HepG2 (cell line): Measurements from ENCODE around the gene CYB5B. TPM values are rescaled to one million over a fixed set of nuclear protein-coding genes. Genes with fewer than 3 reads are reported as not detected.

ENCODE experiments used
- BRCA1 ChIP-seq: sonication (generic); formaldehyde crosslinking; IDR thresholded peaks from 2 replicates; pipeline ENCODE4 v1.4.0; 2020; ENCODE audit warnings: missing genetic modification reagents
- ESRRA ChIP-seq: sonication (generic); formaldehyde crosslinking; IDR thresholded peaks from 2 replicates; pipeline ENCODE4 v1.5.1; 2020; ENCODE audit warnings: mild to moderate bottlenecking, low read depth, missing genetic modification reagents
- ETV6 ChIP-seq: sonication (generic); formaldehyde crosslinking; conservative IDR thresholded peaks from 2 replicates; pipeline ENCODE4 v1.4.0; 2020; ENCODE audit warnings: missing genetic modification reagents
- FOXO1 ChIP-seq: sonication (generic); formaldehyde crosslinking; IDR thresholded peaks from 2 replicates; pipeline ENCODE4 v1.4.0; 2020; ENCODE audit warnings: missing genetic modification reagents
- HCFC1 ChIP-seq: fragments of 150-350 bp; IDR thresholded peaks from 2 replicates; pipeline ENCODE4 v1.6.1; 2014; ENCODE audit warnings: low read depth, low read length
- NBN ChIP-seq: fragments of 450-650 bp; conservative IDR thresholded peaks from 2 replicates; pipeline ENCODE4 v1.6.1; 2017
- SAP130 ChIP-seq: IDR thresholded peaks from 2 replicates; pipeline ENCODE4 v1.6.1; 2016; ENCODE audit warnings: low read depth
- TAF1 ChIP-seq: sonication (generic); formaldehyde crosslinking; IDR thresholded peaks from 2 replicates; pipeline ENCODE4 v1.4.0; 2020; ENCODE audit warnings: missing genetic modification reagents
- ZBTB3 ChIP-seq: sonication (generic); formaldehyde crosslinking; IDR thresholded peaks from 2 replicates; pipeline ENCODE4 v1.4.0; 2020; ENCODE audit warnings: low read depth, mild to moderate bottlenecking, moderate library complexity, missing genetic modification reagents, borderline replicate concordance
- ZEB1 ChIP-seq: IDR thresholded peaks from 2 replicates; pipeline ENCODE4 v1.6.1; 2012; ENCODE audit warnings: mild to moderate bottlenecking, low read depth, inconsistent platforms; ENCODE audit not compliant: insufficient replicate concordance
- ZFP37 ChIP-seq: sonication (generic); formaldehyde crosslinking; IDR thresholded peaks from 2 replicates; pipeline ENCODE4 v1.4.0; 2020; ENCODE audit warnings: missing genetic modification reagents, borderline replicate concordance
- ZNF143 ChIP-seq: sonication (generic); formaldehyde crosslinking; IDR thresholded peaks from 2 replicates; pipeline ENCODE4 v1.4.0; 2020; ENCODE audit warnings: missing genetic modification reagents
- ZNF382 ChIP-seq: sonication (generic); formaldehyde crosslinking; IDR thresholded peaks from 2 replicates; pipeline ENCODE4 v1.5.0; 2020; ENCODE audit warnings: missing genetic modification reagents, mild to moderate bottlenecking, borderline replicate concordance
- ZNF484 ChIP-seq: sonication (generic); formaldehyde crosslinking; IDR thresholded peaks from 2 replicates; pipeline ENCODE4 v1.5.1; 2020; ENCODE audit warnings: mild to moderate bottlenecking, low read depth, missing genetic modification reagents, borderline replicate concordance
- ZNF619 ChIP-seq: sonication (generic); formaldehyde crosslinking; IDR thresholded peaks from 2 replicates; pipeline ENCODE4 v1.4.0; 2020; ENCODE audit warnings: mild to moderate bottlenecking, missing genetic modification reagents
- ZNF790 ChIP-seq: sonication (generic); formaldehyde crosslinking; IDR thresholded peaks from 2 replicates; pipeline ENCODE4 v1.8.0; 2022; ENCODE audit warnings: missing genetic modification reagents, mild to moderate bottlenecking, borderline replicate concordance
- polyA plus RNA-seq, 8 experiments: library from polyadenylated mRNA; depleted of rRNA in 3 of 8; stranded (reverse) in 7 of 8; unstranded in 1 of 8; fragments of >200 nt; fragmentation: Illumina TruSeq in 4 of 8; extraction: Trizol in 4 of 8; gene quantifications; 2 replicates each; pipeline versions ENCODE4 v1.2.1 to v1.2.3, GENCODE V29; 2011 to 2016; ENCODE audit warnings: low read depth in 4 of 8, missing spikeins in 1 of 8, mixed read lengths in 1 of 8; ENCODE audit not compliant: insufficient read depth in 1 of 8
- total RNA-seq, 5 experiments: library from RNA; depleted of rRNA; stranded (reverse); fragments of >200 nt; fragmentation: Illumina TruSeq; extraction: Trizol; gene quantifications; 2 replicates each; pipeline ENCODE4 v1.2.3, GENCODE V29; 2016; ENCODE audit warnings: low read depth in 1 of 5
- TF ChIP-seq, protein P1 (sequence below): sonication (generic); formaldehyde crosslinking; IDR thresholded peaks from 2 replicates; pipeline ENCODE4 v1.4.0; 2020; ENCODE audit warnings: mild to moderate bottlenecking, missing genetic modification reagents, borderline replicate concordance
- TF ChIP-seq, protein P2 (sequence below): sonication (generic); formaldehyde crosslinking; IDR thresholded peaks from 2 replicates; pipeline ENCODE4 v1.4.0; 2020; ENCODE audit warnings: missing genetic modification reagents, borderline replicate concordance
- TF ChIP-seq, protein P3 (sequence below): sonication (generic); formaldehyde crosslinking; IDR thresholded peaks from 2 replicates; pipeline ENCODE4 v1.4.0; 2020; ENCODE audit warnings: mild to moderate bottlenecking, missing genetic modification reagents
- TF ChIP-seq, protein P4 (sequence below), 2 experiments: sonication (generic) in 1 of 2; formaldehyde crosslinking in 1 of 2; IDR thresholded peaks; 2 replicates each; pipeline versions ENCODE4 v1.4.0 to v1.6.1; 2018 to 2020; ENCODE audit warnings: missing genetic modification reagents in 2 of 2, borderline replicate concordance in 1 of 2, low read depth in 1 of 2, mild to moderate bottlenecking in 1 of 2, missing biosample characterization in 1 of 2

CYB5B gene
- total and polyA plus RNA-seq, 2 of the 13 experiments (the other 11 are each of a cell fraction or from before 2014, with no cell fraction given): 234 to 432 TPM

DNA sequence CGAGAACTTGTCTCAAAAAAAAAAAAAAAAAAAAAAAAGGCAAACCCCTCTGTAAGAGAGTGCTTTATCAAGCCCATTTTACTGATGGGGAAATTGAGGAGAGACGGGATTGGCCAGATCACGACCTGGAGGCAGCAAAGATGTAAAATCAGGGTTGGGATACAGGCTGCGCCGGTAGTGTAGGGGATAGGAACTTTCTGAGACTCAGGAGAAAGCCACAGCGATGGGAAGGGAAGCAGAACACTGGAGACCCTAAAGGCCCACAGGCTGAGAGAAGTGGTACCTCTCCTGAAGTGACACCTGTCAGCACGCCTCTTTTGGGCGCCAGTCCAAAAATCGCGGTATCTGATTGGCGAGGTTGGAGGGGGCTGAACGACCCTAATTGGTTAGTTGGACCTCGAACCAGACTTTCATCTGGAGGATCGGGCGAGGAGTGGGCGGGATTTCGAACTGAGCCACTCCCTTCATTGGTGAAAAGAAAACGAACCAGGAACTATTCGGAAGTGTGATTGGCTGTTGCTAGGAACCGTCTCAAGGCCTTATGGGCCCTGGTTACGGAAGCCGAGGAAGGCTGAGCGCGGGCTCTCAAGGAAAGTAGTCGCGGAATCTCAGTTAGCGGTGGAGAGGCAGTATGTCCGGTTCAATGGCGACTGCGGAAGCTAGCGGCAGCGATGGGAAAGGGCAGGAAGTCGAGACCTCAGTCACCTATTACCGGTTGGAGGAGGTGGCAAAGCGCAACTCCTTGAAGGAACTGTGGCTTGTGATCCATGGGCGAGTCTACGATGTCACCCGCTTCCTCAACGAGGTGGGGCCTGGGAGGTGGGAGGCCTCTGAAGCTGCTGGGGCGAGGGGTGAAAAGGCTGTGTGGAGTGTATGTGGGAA lies at the start of gene CYB5B (continued):
- no peak; the same call in 1 of the 2 replicates for TF ChIP-seq ZNF619 (CRISPR knock-in tag)
- TF ChIP-seq HCFC1: peak; percentile 8; the same call in 1 of the 2 replicates
- TF ChIP-seq, protein P1, sequence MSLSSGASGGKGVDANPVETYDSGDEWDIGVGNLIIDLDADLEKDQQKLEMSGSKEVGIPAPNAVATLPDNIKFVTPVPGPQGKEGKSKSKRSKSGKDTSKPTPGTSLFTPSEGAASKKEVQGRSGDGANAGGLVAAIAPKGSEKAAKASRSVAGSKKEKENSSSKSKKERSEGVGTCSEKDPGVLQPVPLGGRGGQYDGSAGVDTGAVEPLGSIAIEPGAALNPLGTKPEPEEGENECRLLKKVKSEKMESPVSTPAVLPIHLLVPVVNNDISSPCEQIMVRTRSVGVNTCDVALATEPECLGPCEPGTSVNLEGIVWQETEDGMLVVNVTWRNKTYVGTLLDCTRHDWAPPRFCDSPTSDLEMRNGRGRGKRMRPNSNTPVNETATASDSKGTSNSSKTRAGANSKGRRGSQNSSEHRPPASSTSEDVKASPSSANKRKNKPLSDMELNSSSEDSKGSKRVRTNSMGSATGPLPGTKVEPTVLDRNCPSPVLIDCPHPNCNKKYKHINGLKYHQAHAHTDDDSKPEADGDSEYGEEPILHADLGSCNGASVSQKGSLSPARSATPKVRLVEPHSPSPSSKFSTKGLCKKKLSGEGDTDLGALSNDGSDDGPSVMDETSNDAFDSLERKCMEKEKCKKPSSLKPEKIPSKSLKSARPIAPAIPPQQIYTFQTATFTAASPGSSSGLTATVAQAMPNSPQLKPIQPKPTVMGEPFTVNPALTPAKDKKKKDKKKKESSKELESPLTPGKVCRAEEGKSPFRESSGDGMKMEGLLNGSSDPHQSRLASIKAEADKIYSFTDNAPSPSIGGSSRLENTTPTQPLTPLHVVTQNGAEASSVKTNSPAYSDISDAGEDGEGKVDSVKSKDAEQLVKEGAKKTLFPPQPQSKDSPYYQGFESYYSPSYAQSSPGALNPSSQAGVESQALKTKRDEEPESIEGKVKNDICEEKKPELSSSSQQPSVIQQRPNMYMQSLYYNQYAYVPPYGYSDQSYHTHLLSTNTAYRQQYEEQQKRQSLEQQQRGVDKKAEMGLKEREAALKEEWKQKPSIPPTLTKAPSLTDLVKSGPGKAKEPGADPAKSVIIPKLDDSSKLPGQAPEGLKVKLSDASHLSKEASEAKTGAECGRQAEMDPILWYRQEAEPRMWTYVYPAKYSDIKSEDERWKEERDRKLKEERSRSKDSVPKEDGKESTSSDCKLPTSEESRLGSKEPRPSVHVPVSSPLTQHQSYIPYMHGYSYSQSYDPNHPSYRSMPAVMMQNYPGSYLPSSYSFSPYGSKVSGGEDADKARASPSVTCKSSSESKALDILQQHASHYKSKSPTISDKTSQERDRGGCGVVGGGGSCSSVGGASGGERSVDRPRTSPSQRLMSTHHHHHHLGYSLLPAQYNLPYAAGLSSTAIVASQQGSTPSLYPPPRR: 0 out of 2 replicates have a peak, but pooled peaks have one; percentile 50
- no peak for TF ChIP-seq ZNF484 (CRISPR knock-in tag)
- peak; percentile 73 for TF ChIP-seq ZEB1
- TF ChIP-seq, protein P2, sequence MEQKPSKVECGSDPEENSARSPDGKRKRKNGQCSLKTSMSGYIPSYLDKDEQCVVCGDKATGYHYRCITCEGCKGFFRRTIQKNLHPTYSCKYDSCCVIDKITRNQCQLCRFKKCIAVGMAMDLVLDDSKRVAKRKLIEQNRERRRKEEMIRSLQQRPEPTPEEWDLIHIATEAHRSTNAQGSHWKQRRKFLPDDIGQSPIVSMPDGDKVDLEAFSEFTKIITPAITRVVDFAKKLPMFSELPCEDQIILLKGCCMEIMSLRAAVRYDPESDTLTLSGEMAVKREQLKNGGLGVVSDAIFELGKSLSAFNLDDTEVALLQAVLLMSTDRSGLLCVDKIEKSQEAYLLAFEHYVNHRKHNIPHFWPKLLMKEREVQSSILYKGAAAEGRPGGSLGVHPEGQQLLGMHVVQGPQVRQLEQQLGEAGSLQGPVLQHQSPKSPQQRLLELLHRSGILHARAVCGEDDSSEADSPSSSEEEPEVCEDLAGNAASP (CRISPR knock-in tag): no peak
- TF ChIP-seq ZNF143 (CRISPR knock-in tag): peak; percentile 91
- no peak for TF ChIP-seq ZNF790 (CRISPR knock-in tag)
- TF ChIP-seq FOXO1 (CRISPR knock-in tag): peak; percentile 59; the same call in 1 of the 2 replicates
- TF ChIP-seq, protein P3, sequence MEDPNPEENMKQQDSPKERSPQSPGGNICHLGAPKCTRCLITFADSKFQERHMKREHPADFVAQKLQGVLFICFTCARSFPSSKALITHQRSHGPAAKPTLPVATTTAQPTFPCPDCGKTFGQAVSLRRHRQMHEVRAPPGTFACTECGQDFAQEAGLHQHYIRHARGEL (CRISPR knock-in tag): 0 out of 2 replicates have a peak, but pooled peaks have one; percentile 38
- TF ChIP-seq NBN: no peak
- TF ChIP-seq, protein P4, sequence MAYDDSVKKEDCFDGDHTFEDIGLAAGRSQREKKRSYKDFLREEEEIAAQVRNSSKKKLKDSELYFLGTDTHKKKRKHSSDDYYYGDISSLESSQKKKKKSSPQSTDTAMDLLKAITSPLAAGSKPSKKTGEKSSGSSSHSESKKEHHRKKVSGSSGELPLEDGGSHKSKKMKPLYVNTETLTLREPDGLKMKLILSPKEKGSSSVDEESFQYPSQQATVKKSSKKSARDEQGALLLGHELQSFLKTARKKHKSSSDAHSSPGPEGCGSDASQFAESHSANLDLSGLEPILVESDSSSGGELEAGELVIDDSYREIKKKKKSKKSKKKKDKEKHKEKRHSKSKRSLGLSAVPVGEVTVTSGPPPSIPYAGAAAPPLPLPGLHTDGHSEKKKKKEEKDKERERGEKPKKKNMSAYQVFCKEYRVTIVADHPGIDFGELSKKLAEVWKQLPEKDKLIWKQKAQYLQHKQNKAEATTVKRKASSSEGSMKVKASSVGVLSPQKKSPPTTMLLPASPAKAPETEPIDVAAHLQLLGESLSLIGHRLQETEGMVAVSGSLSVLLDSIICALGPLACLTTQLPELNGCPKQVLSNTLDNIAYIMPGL (CRISPR knock-in tag; IDR thresholded peaks at IDR 0.05; ENCODE audit: borderline replicate concordance in 1 of 2, low read depth in 1 of 2): peak; percentile 88 to 96
- no peak; the same call in 1 of the 2 replicates for TF ChIP-seq ZFP37 (CRISPR knock-in tag)
- peak; percentile 58; the same call in 1 of the 2 replicates for TF ChIP-seq ESRRA
- no peak for TF ChIP-seq ZNF382 (CRISPR knock-in tag)
- TF ChIP-seq BRCA1 (CRISPR knock-in tag): no peak
- TF ChIP-seq SAP130: peak; percentile 97
- peak; percentile 95 for TF ChIP-seq TAF1 (CRISPR knock-in tag)
- peak; percentile 88; the same call in 1 of the 2 replicates for TF ChIP-seq ETV6
- 0 out of 2 replicates have a peak, but pooled peaks have one; percentile 74 for TF ChIP-seq ZBTB3 (CRISPR knock-in tag)
